GM21526 (cell line): ENCODE results near the gene E2F2.

Experiments used
- ATAC-seq: cut with Tn5 transposase; IDR thresholded peaks from one replicate; pipeline ENCODE4 v1.9.1; 2021; ENCODE audit warnings: moderate library complexity; ENCODE audit not compliant: unreplicated experiment, low FRiP score

E2F2 gene

DNA sequence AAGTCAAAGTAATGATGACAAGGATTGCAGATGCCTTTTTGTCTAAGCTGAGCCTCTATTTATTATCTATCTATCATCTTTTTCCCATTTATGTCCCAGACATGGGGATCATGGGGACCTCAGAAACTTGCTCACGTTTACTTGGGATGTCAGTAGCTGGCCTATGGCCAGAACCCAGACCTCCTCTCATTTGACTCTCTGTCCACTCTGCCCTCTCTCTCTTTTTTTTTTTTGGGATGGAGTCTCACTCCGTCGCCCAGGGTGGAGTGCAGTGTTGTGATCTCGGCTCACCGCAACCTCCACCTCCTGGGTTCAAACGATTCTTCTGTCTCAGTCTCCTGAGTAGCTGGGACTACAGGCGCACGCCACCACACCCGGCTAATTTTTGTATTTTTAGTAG is 32.0 kb upstream of the E2F2 start:
- ATAC-seq, result no peak

DNA sequence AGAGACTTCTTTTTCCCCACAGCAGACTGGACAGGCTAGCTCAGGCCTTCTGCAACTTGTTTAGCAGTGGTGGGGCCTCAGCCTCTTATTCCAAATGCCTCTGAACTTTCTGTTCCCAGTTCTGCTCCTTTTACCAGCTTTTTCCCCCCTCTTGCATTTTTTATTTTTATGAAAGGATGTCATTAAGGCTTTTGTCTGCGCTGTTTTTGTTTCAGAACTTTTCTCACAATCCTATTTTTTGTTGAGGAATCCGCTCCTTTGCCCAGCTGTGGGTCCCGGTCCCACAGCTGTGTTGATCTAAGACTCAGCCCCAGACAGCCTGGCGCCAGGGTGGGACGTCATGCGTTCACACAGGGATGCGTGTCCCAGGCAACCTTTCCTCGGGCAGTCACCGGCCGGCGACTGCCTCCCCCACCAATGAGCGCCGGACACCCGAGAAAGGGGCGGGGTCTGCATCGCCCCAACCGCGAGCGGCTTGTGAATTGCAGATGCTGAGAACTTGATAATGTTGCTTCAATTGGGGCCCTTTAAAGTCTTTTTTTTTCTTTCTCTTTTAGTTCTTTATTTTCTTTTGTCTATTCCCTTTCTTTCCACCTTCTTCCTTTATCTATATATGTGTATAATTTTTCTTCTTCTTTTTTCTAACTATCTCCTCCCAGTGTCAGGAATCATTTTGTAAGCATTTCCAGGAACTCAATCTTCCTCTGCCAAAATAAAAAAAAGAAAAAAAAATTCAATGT is 31.3 kb upstream of the E2F2 start:
- no peak for ATAC-seq

DNA sequence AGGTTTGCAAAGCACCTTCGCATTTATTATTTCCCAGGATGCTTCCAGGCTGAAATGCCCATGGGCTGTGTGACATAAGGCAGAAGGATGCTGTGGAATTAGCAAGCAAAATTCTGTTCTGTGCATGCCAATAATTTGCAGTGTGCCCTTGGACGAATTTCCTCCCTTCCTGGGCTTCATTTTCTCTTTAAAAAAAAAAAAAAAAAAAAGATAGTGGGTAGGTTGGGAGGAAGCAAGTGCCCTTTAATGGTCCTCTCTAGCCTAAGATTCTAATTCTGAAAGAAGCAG is 30.7 kb upstream of the E2F2 start:
- ATAC-seq, result no peak

- no peak for ATAC-seq
Observed at GRCh38 chr1:23561076-23561812, 30.2 kb upstream of the E2F2 start.

GRCh38 chr1:23559985-23560741 is 29.1 kb upstream of the E2F2 start:
- no peak for ATAC-seq

DNA sequence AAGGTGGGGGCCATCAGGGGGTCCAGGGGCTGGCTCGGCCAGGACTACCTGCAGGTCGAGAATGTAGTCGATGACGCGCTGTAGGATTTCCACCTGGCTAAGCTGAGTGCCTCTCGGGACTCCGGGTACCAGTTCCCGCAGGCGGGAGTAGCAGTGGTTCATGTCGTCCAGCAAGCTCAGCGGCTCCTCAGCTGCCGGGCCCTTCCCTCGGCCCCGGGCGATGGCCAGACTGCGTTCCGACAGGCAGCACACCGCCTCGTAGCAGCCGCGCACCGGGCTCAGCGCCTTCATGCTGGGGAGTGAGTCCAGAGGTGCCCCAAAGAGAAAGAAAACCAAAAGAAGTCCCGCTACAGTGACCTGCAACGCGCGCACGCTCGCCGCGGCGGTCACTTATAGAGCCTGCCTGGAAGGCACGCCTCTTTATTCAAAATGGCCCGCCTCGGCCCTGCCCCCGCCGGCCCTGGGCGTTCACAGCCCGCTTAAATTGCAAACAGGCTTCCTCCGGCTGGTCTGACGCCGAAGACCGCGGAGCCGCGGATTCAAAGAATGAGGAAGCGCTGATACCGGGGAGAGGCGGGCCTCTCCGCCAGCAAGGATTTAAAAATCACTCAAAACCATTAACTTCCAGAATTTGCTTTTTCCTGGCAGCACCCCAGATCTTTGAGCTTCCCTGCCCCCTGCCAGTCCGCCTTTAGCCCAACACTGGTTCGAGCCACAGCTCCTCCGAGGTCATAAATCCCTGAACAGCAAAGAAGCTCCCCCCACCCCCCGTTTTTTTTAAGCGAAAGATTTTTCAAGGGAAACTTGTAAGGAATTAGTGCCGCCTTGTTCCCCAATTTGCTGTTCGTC is 28.3 kb upstream of the E2F2 start, which contains the start of gene ID3:
Gene ID3 (minus strand): TSS at position 366 of the 849 bp plus-strand sequence. CDS start 75 bp downstream, at position 291.
- ATAC-seq, result peak; percentile 55

- ATAC-seq, result no peak
Observed at GRCh38 chr1:23558872-23559135, 27.8 kb upstream of the E2F2 start.

GRCh38 chr1:23558140-23558871 is 27.3 kb upstream of the E2F2 start:
- ATAC-seq, result no peak

- no peak for ATAC-seq
Observed at GRCh38 chr1:23557471-23558124, 26.6 kb upstream of the E2F2 start.

DNA sequence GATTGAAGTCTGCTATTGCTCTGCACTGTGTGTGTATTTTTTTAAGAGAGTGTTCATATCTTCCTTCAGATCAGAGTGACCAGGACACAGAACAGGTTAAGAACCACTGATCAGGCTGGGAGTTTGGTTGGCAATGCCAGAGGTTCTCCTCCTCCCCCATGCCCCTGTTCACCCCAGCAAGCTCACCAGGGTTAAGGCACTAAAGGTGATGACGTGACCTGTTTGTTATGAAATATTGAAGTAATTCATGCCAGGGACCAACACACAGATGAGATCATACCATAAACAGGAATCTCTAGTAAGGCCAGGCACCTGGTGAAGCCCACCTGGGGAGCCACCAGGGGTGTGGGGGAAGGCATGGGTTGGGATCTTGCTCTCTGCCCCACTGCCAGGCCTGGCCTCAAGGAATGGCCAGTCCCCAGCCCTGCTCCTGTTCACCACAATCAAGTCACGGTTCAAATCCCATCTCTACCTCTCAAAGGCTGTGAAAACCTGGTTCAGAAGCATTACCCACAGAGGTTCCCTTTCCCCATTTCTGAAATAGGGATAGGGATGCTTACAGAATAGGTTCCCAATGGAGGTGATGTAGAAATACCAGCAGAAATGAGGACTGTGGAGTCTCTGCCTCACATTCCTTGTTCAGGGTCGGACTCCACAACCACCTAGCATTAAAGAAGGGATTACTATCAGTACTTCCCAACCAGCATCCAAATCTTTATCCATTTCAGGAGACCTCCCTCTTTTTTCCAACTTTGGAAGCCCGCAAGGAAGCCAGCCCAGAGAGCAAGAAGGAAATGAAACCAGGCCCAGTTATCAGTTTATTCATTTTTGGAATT is 25.8 kb upstream of the E2F2 start:
- ATAC-seq, result no peak

GRCh38 chr1:23555986-23556634 is 25.1 kb upstream of the E2F2 start:
- ATAC-seq, result no peak

GRCh38 chr1:23555270-23555985 is 24.4 kb upstream of the E2F2 start:
- ATAC-seq, result no peak

- peak; percentile 39 for ATAC-seq
Observed at GRCh38 chr1:23554481-23555269, 23.6 kb upstream of the E2F2 start.

DNA sequence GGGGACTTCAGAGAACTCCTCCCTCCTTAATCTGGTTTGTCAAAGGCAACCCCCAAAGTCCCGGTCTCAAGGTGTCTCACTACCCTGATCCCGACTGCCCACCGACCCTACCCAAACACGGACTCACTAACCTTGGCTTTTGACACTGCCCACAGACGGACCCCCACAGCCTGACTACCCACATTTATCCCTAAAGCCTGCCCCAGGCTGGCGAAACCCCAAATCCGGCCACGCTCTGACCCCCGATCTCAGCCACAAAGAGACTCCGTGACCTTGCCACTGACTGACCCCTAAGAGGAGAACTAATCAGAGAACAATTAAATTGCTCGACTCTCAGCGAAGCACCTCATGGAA is 23.1 kb upstream of the E2F2 start:
- no peak for ATAC-seq

- ATAC-seq, result no peak
Observed at GRCh38 chr1:23553231-23554126, 22.4 kb upstream of the E2F2 start.

GRCh38 chr1:23551849-23552248 is 20.8 kb upstream of the E2F2 start:
- no peak for ATAC-seq
